ENCODE results near the gene PIGR. TPM values are rescaled to one million over a fixed set of nuclear protein-coding genes. Genes with fewer than 3 reads are reported as not detected.

Gene PIGR
- total and polyA plus RNA-seq, 10 of the 15 experiments (the other 5 are each of a cell fraction or from before 2014, with no cell fraction given): 0.96 to 7.6 (median 1.8) TPM

DNA sequence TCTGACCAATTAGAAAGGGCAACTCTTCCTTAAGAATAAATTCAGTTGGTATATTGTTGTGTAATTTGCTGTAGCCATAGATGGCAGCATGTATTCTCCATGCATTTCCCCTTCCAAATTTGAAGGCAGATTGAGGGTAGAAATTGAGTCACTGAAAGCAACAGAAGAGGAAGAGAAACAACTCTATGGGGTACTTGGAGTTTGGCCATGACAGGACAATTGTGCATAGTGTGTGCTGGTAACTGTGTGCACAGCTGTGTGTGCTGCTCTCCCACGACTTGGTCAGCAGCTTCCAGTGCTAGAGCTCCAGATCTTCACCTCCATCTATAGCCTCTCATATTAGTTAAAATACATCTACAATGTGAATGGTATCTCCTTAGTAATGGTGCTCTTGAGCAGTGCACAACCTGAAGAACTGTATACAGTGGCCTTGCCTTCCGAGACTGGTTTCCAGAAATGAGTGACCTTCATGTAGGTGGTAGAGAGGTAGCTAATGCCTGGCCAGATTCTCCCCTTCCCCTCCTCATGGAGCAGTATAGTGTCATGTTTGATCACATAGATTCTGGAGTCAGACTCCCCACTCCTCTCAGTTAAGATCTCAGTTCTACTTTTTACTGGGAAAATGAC lies 24.9 kb upstream of the PIGR start (continued):
- TF ChIP-seq EGR1 (IDR thresholded peaks at IDR 0.05; ENCODE audit: borderline replicate concordance in 1 of 2, low read depth in 2 of 2, low read length in 2 of 2) (no peak), PML (IDR thresholded peaks at IDR 0.05; ENCODE audit: low read length) (no peak), TCF12 (IDR thresholded peaks at IDR 0.05; ENCODE audit: low read depth, low read length) (no peak), STAT1 (conservative IDR thresholded peaks at IDR 0.05) (no peak), TCF7 (IDR thresholded peaks at IDR 0.05; ENCODE audit: borderline replicate concordance) (no peak), HDAC2 (IDR thresholded peaks at IDR 0.05) (no peak), GATAD2B (conservative IDR thresholded peaks at IDR 0.05; ENCODE audit: low read depth) (no peak), MXI1 (IDR thresholded peaks at IDR 0.05; ENCODE audit: low read depth, low read length) (no peak), KDM1A (IDR thresholded peaks at IDR 0.05; ENCODE audit: borderline replicate concordance) (no peak), TBL1XR1 (IDR thresholded peaks at IDR 0.05; ENCODE audit: low read depth, low read length) (no peak), BRCA1 (IDR thresholded peaks at IDR 0.05; ENCODE audit: low read depth, low read length) (no peak), MEF2A (IDR thresholded peaks at IDR 0.05; ENCODE audit: insufficient read depth, low read depth, low read length) (0 out of 2 replicates have a peak, but pooled peaks have one; percentile 13), CBX5 (IDR thresholded peaks at IDR 0.05; ENCODE audit: low read depth) (no peak), EP300 (IDR thresholded peaks at IDR 0.05; ENCODE audit: borderline replicate concordance in 1 of 2, control insufficient read depth in 1 of 2, low read depth in 2 of 2, low read length in 2 of 2) (no peak), ASH2L (IDR thresholded peaks at IDR 0.05; ENCODE audit: borderline replicate concordance, low read depth) (no peak), ZNF24 (IDR thresholded peaks at IDR 0.05) (no peak), ETV6 (conservative IDR thresholded peaks at IDR 0.05 in 1 of 2, IDR thresholded peaks at IDR 0.05 in 1 of 2; ENCODE audit: borderline replicate concordance in 1 of 2, low read depth in 1 of 2) (peak in 1 of 2 experiments; percentile 69; a peak in 2 of 4 replicates), IKZF2 (IDR thresholded peaks at IDR 0.05) (peak; percentile 40 to 48; a peak in 1 of 4 replicates), FOS (IDR thresholded peaks at IDR 0.05; ENCODE audit: borderline replicate concordance, extremely low read depth, insufficient read length) (no peak), SREBF2 (IDR thresholded peaks at IDR 0.05; ENCODE audit: low read length) (no peak), BACH1 (IDR thresholded peaks at IDR 0.05; ENCODE audit: borderline replicate concordance) (no peak), YBX1 (IDR thresholded peaks at IDR 0.05) (no peak), NFYB (IDR thresholded peaks at IDR 0.05; ENCODE audit: insufficient read depth, low read depth, low read length) (no peak)
- TF ChIP-seq, protein P1, sequence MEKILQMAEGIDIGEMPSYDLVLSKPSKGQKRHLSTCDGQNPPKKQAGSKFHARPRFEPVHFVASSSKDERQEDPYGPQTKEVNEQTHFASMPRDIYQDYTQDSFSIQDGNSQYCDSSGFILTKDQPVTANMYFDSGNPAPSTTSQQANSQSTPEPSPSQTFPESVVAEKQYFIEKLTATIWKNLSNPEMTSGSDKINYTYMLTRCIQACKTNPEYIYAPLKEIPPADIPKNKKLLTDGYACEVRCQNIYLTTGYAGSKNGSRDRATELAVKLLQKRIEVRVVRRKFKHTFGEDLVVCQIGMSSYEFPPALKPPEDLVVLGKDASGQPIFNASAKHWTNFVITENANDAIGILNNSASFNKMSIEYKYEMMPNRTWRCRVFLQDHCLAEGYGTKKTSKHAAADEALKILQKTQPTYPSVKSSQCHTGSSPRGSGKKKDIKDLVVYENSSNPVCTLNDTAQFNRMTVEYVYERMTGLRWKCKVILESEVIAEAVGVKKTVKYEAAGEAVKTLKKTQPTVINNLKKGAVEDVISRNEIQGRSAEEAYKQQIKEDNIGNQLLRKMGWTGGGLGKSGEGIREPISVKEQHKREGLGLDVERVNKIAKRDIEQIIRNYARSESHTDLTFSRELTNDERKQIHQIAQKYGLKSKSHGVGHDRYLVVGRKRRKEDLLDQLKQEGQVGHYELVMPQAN (conservative IDR thresholded peaks at IDR 0.05): no peak
- TF ChIP-seq, protein P2, sequence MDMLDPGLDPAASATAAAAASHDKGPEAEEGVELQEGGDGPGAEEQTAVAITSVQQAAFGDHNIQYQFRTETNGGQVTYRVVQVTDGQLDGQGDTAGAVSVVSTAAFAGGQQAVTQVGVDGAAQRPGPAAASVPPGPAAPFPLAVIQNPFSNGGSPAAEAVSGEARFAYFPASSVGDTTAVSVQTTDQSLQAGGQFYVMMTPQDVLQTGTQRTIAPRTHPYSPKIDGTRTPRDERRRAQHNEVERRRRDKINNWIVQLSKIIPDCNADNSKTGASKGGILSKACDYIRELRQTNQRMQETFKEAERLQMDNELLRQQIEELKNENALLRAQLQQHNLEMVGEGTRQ (IDR thresholded peaks at IDR 0.05; ENCODE audit: borderline replicate concordance, low read depth, low read length): no peak
- TF ChIP-seq, protein P3, sequence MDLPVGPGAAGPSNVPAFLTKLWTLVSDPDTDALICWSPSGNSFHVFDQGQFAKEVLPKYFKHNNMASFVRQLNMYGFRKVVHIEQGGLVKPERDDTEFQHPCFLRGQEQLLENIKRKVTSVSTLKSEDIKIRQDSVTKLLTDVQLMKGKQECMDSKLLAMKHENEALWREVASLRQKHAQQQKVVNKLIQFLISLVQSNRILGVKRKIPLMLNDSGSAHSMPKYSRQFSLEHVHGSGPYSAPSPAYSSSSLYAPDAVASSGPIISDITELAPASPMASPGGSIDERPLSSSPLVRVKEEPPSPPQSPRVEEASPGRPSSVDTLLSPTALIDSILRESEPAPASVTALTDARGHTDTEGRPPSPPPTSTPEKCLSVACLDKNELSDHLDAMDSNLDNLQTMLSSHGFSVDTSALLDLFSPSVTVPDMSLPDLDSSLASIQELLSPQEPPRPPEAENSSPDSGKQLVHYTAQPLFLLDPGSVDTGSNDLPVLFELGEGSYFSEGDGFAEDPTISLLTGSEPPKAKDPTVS (IDR thresholded peaks at IDR 0.05; ENCODE audit: low read depth, low read length): no peak
- TF ChIP-seq, protein P4, sequence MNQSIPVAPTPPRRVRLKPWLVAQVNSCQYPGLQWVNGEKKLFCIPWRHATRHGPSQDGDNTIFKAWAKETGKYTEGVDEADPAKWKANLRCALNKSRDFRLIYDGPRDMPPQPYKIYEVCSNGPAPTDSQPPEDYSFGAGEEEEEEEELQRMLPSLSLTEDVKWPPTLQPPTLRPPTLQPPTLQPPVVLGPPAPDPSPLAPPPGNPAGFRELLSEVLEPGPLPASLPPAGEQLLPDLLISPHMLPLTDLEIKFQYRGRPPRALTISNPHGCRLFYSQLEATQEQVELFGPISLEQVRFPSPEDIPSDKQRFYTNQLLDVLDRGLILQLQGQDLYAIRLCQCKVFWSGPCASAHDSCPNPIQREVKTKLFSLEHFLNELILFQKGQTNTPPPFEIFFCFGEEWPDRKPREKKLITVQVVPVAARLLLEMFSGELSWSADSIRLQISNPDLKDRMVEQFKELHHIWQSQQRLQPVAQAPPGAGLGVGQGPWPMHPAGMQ (IDR thresholded peaks at IDR 0.05; ENCODE audit: borderline replicate concordance): no peak
